Effector memory CD4-positive, alpha-beta T cell (primary cell): Measurements from ENCODE around the gene NSMCE1.

Experiments
- DNase-seq, 3 donors: peaks; one replicate each; pipeline ENCODE4 v3.0.0-alpha.2; 2020
- H3K27ac ChIP-seq: 2 replicates; pipeline ENCODE4 v1.7.0; 2013; ENCODE audit warnings: mild to moderate bottlenecking, low read length, moderate library complexity; ENCODE audit not compliant: insufficient read depth, poor library complexity, severe bottlenecking
- H3K27me3 ChIP-seq: replicated peaks from 2 replicates; pipeline ENCODE4 v1.7.0; 2013; ENCODE audit warnings: mild to moderate bottlenecking, low read length; ENCODE audit not compliant: insufficient read depth, control insufficient read depth, poor library complexity, severe bottlenecking
- H3K36me3 ChIP-seq: 2 replicates; pipeline ENCODE4 v1.7.0; 2013; ENCODE audit warnings: mild to moderate bottlenecking, low read length, moderate library complexity; ENCODE audit not compliant: control insufficient read depth, insufficient read depth
- H3K4me1 ChIP-seq: 2 replicates; pipeline ENCODE4 v1.7.0; 2013; ENCODE audit warnings: low read length, mild to moderate bottlenecking; ENCODE audit not compliant: control insufficient read depth, insufficient read depth, poor library complexity, severe bottlenecking
- H3K4me3 ChIP-seq: 2 replicates; pipeline ENCODE4 v1.7.0; 2013; ENCODE audit warnings: low read length, low read depth, mild to moderate bottlenecking; ENCODE audit not compliant: insufficient read depth, poor library complexity, severe bottlenecking
- H3K9me3 ChIP-seq: 2 replicates; pipeline ENCODE4 v1.7.0; 2013; ENCODE audit warnings: mild to moderate bottlenecking, low read length, moderate library complexity; ENCODE audit not compliant: control insufficient read depth

NSMCE1 gene

DNA sequence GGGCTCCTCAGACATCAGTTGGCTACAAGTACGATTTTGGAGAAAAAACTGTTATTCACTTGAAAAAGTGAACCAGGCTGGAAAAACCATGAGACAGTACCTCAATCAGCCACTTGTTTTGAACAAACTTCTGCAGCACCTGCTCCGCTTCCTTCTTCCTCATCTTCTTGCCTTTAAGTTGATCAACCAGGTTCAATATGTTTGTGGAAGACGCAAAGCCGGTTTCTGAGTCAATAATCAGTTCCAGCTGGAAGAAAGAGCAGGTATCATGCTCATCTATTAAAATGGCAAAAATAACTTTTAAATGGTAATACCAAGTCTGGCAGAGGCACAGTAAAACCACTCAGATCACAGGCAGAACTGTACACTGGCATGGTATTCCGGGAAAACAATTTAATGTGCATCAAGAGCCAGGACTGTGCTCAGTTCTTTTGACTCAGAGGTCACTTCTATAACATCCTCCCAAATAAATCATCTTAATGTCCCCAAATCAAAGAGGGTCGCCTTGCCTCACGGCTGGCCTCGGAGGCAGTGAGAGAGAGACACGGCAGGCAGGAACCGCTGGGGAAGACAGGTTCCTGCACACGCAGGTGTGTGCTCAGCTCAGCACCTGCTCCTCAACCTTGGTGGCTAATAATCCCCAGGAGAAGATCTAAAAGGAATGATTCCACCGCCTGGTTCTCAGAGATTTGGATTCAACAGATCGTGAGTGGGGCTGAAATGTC, 35.5 kb downstream of the NSMCE1 start:
- Histone ChIP-seq H3K4me1 (peaks cover 83% of the 10 kb centered on the region), H3K9me3 (no peaks in the 10 kb centered on the region), H3K27me3 (no peaks in the 10 kb centered on the region), H3K36me3 (no peaks in the 10 kb centered on the region), H3K4me3 (no peak overlapping the region), H3K27ac (peak overlapping the region; percentile 89)
- DNase-seq, result no peak

DNA sequence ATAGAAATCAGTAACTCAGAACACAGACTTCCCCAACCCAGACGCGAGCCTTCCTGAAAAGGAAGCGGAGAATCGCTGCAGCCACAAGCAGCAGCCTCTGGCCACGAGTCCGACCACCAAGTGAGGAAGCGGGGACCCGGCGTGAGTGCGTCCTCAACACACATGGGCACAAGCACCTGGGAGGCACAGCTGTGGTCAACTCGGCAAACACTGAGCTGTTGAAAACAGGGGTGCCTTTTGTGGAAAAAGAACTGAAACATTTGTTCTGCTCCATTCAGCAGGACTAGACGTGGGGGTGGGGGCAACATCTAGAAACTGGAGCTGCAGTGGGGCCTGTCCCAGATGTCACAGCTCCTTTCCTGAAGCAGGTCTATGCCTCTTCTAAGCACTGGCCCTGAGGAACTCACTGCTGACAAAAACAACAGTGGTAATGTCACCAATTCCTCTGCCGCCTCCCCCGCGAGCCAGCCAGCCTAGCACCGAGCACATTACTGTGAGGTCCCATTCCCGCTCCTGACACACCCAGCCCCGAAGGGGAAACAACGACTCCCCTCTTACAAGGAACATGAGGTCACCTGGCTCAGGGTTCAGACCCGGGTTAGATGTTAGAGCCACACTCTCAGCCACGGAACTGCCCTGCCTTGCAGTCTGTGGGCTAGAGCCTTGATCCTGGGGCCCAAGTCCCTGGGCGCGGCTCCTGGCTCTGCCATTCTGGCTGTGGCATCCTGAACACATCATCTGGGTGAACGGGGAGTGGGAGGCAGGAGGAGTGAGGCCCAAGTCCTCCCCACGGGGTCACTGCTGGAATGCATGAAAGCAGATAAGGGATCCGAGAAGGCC, 36.3 kb downstream of the NSMCE1 start:
- peak overlapping the region; percentile 89 for H3K27ac ChIP-seq
- no peak for DNase-seq
- no peaks in the 10 kb centered on the region for H3K36me3 ChIP-seq
- H3K4me1 ChIP-seq, result peaks cover 76% of the 10 kb centered on the region
- no peak overlapping the region for H3K4me3 ChIP-seq
- no peaks in the 10 kb centered on the region for H3K9me3 ChIP-seq
- no peaks in the 10 kb centered on the region for H3K27me3 ChIP-seq

DNA sequence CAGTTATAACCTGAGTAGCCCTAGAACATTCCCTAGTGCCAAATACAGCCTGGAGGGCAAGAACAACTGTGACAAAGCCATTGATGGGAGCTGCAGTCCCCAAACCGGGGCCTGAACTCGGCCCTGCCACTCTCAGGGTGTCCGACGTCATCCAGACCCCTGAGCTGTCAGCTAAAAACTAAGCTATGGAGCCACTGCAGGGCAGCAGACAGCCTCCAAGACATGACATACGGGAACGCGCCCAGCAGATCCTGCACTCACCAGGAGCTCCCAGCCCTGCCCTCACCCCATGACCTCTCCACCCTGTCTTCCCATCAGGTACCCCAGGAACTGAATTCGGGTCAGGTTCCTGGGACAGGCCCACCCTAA, 36.9 kb downstream of the NSMCE1 start:
- Histone ChIP-seq H3K4me1 (peaks cover 72% of the 10 kb centered on the region), H3K4me3 (peak overlapping the region; percentile 4), H3K27me3 (no peaks in the 10 kb centered on the region), H3K36me3 (no peaks in the 10 kb centered on the region), H3K27ac (peak overlapping the region; percentile 89), H3K9me3 (no peaks in the 10 kb centered on the region)
- no peak for DNase-seq

DNA sequence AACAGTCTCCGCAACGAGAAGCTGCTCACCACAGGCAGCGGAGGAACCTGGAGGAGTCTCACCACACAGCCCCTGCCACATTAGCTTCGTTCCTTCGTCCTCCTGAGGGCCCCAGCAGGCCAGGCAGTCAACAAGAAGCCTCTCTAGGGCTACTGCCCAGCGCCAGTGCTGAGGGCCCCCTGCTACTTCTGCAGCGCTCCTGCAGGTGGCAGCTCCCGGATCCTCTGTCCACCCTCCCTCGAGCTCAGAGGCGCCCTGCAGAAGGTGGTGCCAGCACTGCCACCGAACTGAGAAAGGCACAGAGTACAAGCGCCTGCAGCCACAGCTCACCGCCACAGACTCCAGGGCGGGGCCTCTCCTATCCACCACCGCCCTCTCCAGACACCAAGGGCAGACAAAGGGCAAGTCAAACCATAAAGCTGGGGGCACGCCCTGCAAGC, 38.0 kb downstream of the NSMCE1 start:
- H3K27ac ChIP-seq, result peak overlapping the region; percentile 70
- peaks cover 61% of the 10 kb centered on the region for H3K4me1 ChIP-seq
- H3K27me3 ChIP-seq, result no peaks in the 10 kb centered on the region
- no peaks in the 10 kb centered on the region for H3K9me3 ChIP-seq
- no peaks in the 10 kb centered on the region for H3K36me3 ChIP-seq
- DNase-seq, result peak; percentile 54 to 71 (median 61)
- H3K4me3 ChIP-seq, result peak overlapping the region; percentile 23

DNA sequence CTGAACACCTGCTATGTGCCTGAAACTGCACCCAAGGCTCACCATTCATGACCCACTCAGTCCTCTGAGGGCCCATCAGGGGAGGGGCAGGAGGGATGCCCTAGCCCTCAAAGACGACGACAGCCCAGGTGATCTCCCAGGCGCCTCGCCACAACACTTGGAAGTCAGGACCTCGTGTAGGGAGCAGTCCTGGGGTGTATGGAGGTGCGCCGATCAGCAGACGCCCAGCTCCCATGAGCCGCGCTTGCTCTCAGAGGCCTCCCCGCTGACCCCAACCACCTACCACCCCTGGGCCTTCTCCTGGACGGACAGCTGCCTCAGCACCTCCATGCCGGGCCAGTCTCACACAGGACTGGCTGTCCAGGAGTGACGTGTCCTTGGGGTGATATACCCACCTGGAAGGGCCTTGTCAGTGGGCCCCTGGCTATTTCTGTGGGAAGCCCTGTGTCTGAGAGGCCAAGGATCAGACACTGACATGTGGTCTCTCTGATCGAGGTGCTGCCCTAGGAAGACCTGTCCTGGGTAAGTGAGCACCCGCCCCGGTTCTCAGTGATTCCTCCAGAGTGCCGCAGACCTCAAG, 38.6 kb downstream of the NSMCE1 start:
- no peak for DNase-seq
- Histone ChIP-seq H3K4me1 (peaks cover 57% of the 10 kb centered on the region), H3K27me3 (no peaks in the 10 kb centered on the region), H3K36me3 (peaks cover 1% of the 10 kb centered on the region), H3K4me3 (peak overlapping the region; percentile 23), H3K27ac (peak overlapping the region; percentile 70), H3K9me3 (no peaks in the 10 kb centered on the region)

DNA sequence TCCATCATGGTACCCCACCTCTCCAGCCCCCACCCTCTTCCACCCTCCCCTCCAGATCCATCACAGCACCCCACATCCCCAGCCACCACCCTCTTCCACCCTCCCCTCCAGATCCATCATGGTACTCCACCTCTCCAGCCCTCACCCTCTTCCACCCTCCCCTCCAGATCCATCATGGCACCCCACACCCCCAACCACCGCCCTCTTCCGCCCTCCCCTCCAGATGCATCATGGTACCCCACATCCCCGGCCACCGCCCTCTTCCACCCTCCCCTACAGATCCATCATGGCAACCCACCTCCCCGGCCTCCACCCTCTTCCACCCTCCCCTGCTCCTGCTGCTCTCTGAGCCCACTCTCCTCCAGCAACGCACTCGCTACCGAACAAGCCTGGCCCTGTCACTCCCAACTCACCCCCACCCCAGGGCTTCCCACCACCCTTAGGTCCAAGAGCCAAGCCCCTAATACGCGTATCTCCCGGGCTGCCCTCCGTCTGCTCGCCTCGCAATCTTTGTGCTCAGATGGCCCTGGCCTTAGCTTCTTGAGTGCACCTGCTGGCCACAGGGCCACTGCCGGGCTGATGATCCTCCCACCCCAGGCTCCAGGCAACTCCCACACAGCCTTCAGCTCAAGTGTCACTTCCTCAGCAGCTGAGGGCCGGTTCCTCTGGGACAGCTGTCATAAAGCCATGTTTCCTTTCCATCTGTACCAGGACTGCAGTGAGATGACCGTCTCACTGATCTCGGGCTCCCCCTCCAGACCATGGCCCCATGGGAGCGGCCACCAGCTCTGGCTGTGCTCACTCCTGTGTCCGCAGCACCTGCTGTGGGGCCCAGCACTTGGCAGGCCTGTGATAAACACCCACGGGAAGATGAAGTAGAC, 39.7 kb downstream of the NSMCE1 start:
- Histone ChIP-seq H3K36me3 (peaks cover 6% of the 10 kb centered on the region), H3K27ac (peak overlapping the region; percentile 33), H3K27me3 (no peaks in the 10 kb centered on the region), H3K4me3 (no peak overlapping the region), H3K4me1 (peaks cover 46% of the 10 kb centered on the region), H3K9me3 (no peaks in the 10 kb centered on the region)
- DNase-seq, result no peak

DNA sequence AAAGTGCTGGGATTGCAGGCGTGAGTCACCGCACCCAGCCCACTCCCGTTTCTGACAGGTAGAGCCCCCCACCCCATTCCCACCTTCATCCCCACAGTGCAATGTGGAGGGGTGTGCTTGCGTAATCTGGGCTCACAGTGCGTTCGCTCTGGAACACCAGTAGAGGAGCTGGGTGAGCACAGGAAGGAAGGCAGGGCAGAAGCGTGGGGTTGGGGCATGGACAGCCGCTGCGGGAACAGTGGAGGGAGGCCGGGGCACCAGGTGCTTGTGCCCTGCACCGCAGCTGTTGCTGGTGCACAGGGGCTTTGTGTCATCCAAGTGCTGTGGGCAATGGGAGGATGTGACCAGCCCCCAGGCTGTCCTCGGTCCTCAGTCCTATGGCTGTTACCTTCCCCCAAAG, 40.5 kb downstream of the NSMCE1 start:
- no peak for DNase-seq
- H3K4me3 ChIP-seq, result no peak overlapping the region
- H3K27ac ChIP-seq, result no peak overlapping the region
- peaks cover 6% of the 10 kb centered on the region for H3K36me3 ChIP-seq
- no peaks in the 10 kb centered on the region for H3K9me3 ChIP-seq
- peaks cover 38% of the 10 kb centered on the region for H3K4me1 ChIP-seq
- no peaks in the 10 kb centered on the region for H3K27me3 ChIP-seq

DNA sequence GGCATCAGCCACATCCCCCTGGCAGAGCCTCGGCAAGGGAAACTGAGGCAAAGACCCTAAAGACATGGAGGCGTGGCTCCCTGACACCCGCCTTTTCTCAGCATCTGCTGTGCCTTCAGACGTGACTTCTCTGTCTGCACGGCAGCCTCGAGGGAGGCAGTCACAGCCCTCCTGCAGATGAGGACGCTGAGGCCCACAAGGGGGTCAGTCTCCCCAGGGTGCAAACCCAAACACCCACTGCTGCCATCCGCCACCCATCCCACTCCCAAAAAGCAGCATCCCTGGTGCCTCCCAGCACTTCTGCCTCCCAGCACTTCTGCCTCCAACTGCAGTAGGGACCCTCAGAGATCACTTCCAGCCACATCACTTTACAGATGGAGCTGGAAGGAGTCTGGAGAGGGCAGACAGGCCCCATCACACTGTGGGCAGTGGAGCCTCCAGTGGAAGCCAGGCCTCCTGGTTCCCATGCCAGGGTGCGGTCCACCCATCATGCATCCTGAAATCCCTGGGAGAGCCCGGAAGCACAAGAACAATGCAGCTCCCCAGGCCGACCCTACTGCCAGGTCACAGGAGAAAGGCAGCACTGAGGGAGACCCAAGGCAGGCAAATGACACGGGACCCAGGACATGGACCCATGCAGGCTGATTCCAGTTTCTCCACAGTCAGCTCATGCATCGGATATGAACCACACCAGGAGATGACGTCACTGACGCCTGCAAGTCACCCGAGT, 41.4 kb downstream of the NSMCE1 start:
- peaks cover 6% of the 10 kb centered on the region for H3K36me3 ChIP-seq
- no peak for DNase-seq
- no peak overlapping the region for H3K4me3 ChIP-seq
- H3K4me1 ChIP-seq, result peaks cover 29% of the 10 kb centered on the region
- H3K27me3 ChIP-seq, result no peaks in the 10 kb centered on the region
- no peak overlapping the region for H3K27ac ChIP-seq
- no peaks in the 10 kb centered on the region for H3K9me3 ChIP-seq

DNA sequence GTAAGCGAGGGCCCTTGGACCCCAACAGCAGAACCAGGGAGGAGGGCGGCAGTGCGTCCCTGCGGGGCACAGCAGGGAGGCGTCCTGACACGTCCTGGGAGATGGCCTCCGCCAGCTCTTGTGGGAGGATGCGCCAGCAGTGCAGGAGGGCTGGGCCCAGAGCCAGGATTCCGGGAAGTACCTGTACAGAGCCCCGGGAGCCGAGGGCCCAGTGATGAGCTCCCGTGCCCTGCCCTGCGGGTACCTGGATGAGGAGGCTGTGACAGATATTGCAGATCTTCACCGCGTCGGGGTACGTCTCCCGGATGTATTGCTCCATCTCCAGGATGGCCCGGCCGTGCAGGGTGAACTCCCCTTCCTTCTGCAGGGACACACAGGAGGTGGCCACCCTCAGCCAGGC, 42.1 kb downstream of the NSMCE1 start:
- Histone ChIP-seq H3K27ac (no peak overlapping the region), H3K9me3 (no peaks in the 10 kb centered on the region), H3K4me3 (no peak overlapping the region), H3K4me1 (peaks cover 22% of the 10 kb centered on the region), H3K27me3 (no peaks in the 10 kb centered on the region), H3K36me3 (peaks cover 6% of the 10 kb centered on the region)
- no peak for DNase-seq
